ENCODE data around the gene CNMD. TPM values are rescaled to one million over a fixed set of nuclear protein-coding genes. Genes with fewer than 3 reads are reported as not detected.

The CNMD gene
- polyA plus RNA-seq, 2 of the 4 experiments (the other 2 are of a cell fraction) = not detected

- ChIA-PET CTCF (interaction anchor here (1.5 kb wide), 1 partner anchor 11 kb away, joined by 3 read pairs; no protein-coding TSS in a partner anchor), POLR2A (no interaction called here)
- no peak overlapping the region for H3K27ac ChIP-seq
- no peaks in the 10 kb centered on the region for H3K4me1 ChIP-seq
- 0% methylated on average over 1 of the region's 1 CpG for whole genome bisulfite sequencing (ENCODE audit: missing lambda C conversion rate)
- no peak overlapping the region for H3K4me2 ChIP-seq
- DNase-seq (ENCODE audit: low read depth in 1 of 2, low spot score in 1 of 2) = no peak
- no peak for FAIRE-seq
- no peaks in the 10 kb centered on the region for H3K9me3 ChIP-seq
- H3K4me3 ChIP-seq = no peak overlapping the region
- TF ChIP-seq EP300 (IDR thresholded peaks at IDR 0.05) = no peak
- no peak for TF ChIP-seq CHD4 (IDR thresholded peaks at IDR 0.05; ENCODE audit: borderline replicate concordance)
- TF ChIP-seq CBX2 (IDR thresholded peaks at IDR 0.05; ENCODE audit: borderline replicate concordance, low read depth) = no peak
- TF ChIP-seq NPAS2 (CRISPR knock-in tag; IDR thresholded peaks at IDR 0.05; ENCODE audit: borderline replicate concordance) = no peak
- TF ChIP-seq HOXA7 (CRISPR knock-in tag; IDR thresholded peaks at IDR 0.05) = no peak
- TF ChIP-seq BHLHE40 (IDR thresholded peaks at IDR 0.05; ENCODE audit: low read depth, low read length) = no peak
- no peak for TF ChIP-seq EHF (CRISPR knock-in tag; IDR thresholded peaks at IDR 0.05)
- TF ChIP-seq FOSL2 (IDR thresholded peaks at IDR 0.05) = no peak
- no peak for TF ChIP-seq FOSL2 (CRISPR knock-in tag; IDR thresholded peaks at IDR 0.05)
- TF ChIP-seq HEYL (CRISPR knock-in tag; IDR thresholded peaks at IDR 0.05) = no peak
- no peak for ATAC-seq
Observed at GRCh38 chr13:52743569-52743968, 3.9 kb upstream of the CNMD start.

- H3K4me2 ChIP-seq = no peak overlapping the region
- ATAC-seq = no peak
Observed at GRCh38 chr13:52738719-52739467, 727 bp downstream of the CNMD start.

GRCh38 chr13:52737965-52738364, 1.7 kb downstream of the CNMD start:
- FAIRE-seq (no peak), ATAC-seq (no peak), DNase-seq (ENCODE audit: low read depth in 1 of 2, low spot score in 1 of 2) (no peak)
- Histone ChIP-seq H3K4me2 (no peak overlapping the region), H3K4me3 (no peak overlapping the region), H3K9me3 (no peaks in the 10 kb centered on the region), H3K27ac (no peak overlapping the region), H3K4me1 (no peaks in the 10 kb centered on the region)
- ChIA-PET CTCF (no interaction called here), POLR2A (no interaction called here)
- WGBS (ENCODE audit: missing lambda C conversion rate) = 23% methylated on average over 4 of the region's 4 CpGs
- no peak for TF ChIP-seq MAFK (IDR thresholded peaks at IDR 0.05; ENCODE audit: partially characterized antibody)
- no peak for TF ChIP-seq ELK1 (IDR thresholded peaks at IDR 0.05; ENCODE audit: low read depth, low read length)
- TF ChIP-seq NPAS2 (CRISPR knock-in tag; IDR thresholded peaks at IDR 0.05; ENCODE audit: borderline replicate concordance) = no peak
- no peak for TF ChIP-seq BCL3 (IDR thresholded peaks at IDR 0.05)
- no peak for TF ChIP-seq CTCF (IDR thresholded peaks at IDR 0.05)
- TF ChIP-seq CHD2 (IDR thresholded peaks at IDR 0.05; ENCODE audit: low read length, partially characterized antibody) = no peak
- TF ChIP-seq CBX2 (IDR thresholded peaks at IDR 0.05; ENCODE audit: borderline replicate concordance, low read depth) = no peak
- no peak for TF ChIP-seq HEYL (CRISPR knock-in tag; IDR thresholded peaks at IDR 0.05)
- no peak for TF ChIP-seq USF2 (IDR thresholded peaks at IDR 0.05)
- no peak for TF ChIP-seq FOSL2 (IDR thresholded peaks at IDR 0.05)
- TF ChIP-seq FOSL2 (CRISPR knock-in tag; IDR thresholded peaks at IDR 0.05) = no peak
- TF ChIP-seq MAX (IDR thresholded peaks at IDR 0.05) = no peak
- no peak for TF ChIP-seq ZFP36 (IDR thresholded peaks at IDR 0.05; ENCODE audit: borderline replicate concordance, partially characterized antibody)
- no peak for TF ChIP-seq PHF8 (IDR thresholded peaks at IDR 0.05; ENCODE audit: borderline replicate concordance, low read depth)
- TF ChIP-seq EHMT2 (IDR thresholded peaks at IDR 0.05; ENCODE audit: low read depth) = no peak
- no peak for TF ChIP-seq HOXB5 (CRISPR knock-in tag; IDR thresholded peaks at IDR 0.05)

More at GRCh38 chr13:52738719-52739467, 727 bp downstream of the CNMD start:
- FAIRE-seq (no peak), DNase-seq (ENCODE audit: low read depth in 1 of 2, low spot score in 1 of 2) (no peak)
- no peak for TF ChIP-seq ATOH8 (CRISPR knock-in tag; IDR thresholded peaks at IDR 0.05; ENCODE audit: low read depth)
- TF ChIP-seq FOXS1 (CRISPR knock-in tag; IDR thresholded peaks at IDR 0.05) = no peak
- no peak overlapping the region for H3K4me3 ChIP-seq
- no peaks in the 10 kb centered on the region for H3K9me3 ChIP-seq
- no peak overlapping the region for H3K27ac ChIP-seq
- ChIA-PET POLR2A (no interaction called here), CTCF (no interaction called here)
- H3K4me1 ChIP-seq = no peaks in the 10 kb centered on the region
- 83% methylated on average over 37 of the region's 75 CpGs for WGBS (ENCODE audit: missing lambda C conversion rate)
